Thoracic aorta (tissue), 2 donors: ENCODE measurements around the gene AP2A1. TPM values are rescaled to one million over a fixed set of nuclear protein-coding genes. Genes with fewer than 3 reads are reported as not detected.

Experiments used
- ATAC-seq: fragments of 150-250 bp; one replicate; pipeline ENCODE4 v1.8.0; 2017; ENCODE audit warnings: low read depth; ENCODE audit not compliant: insufficient number of reproducible peaks, low FRiP score
- DNase-seq: peaks from one replicate; pipeline ENCODE4 v3.0.0-alpha.2; 2020; ENCODE audit warnings: low spot score
- H3K27ac ChIP-seq, 2 donors: fragments of 200-600 bp; sonication (generic); 1 replicate in 1 of 2; 2 replicates in 1 of 2; pipeline ENCODE4 v1.5.1; 2016; ENCODE audit warnings: mild to moderate bottlenecking in 2 of 2, moderate library complexity in 2 of 2
- H3K27me3 ChIP-seq: fragments of 200-600 bp; sonication (generic); replicated peaks from 2 replicates; pipeline ENCODE4 v1.6.0; 2016; ENCODE audit warnings: mild to moderate bottlenecking; ENCODE audit not compliant: insufficient read depth
- H3K36me3 ChIP-seq: fragments of 200-600 bp; sonication (generic); one replicate; pipeline ENCODE4 v1.5.1; 2016
- H3K4me1 ChIP-seq, 2 donors: fragments of 200-600 bp; sonication (generic); 1 replicate in 1 of 2; 2 replicates in 1 of 2; pipeline versions ENCODE4 v1.5.1 to v1.6.0; 2016; ENCODE audit warnings: low read depth in 2 of 2, mild to moderate bottlenecking in 1 of 2; ENCODE audit not compliant: control insufficient read depth in 1 of 2
- H3K4me3 ChIP-seq: fragments of 200-600 bp; sonication (generic); 2 replicates; pipeline ENCODE4 v1.5.1; 2016; ENCODE audit warnings: mild to moderate bottlenecking
- H3K9me3 ChIP-seq: fragments of 200-600 bp; sonication (generic); 2 replicates; pipeline ENCODE4 v1.5.1; 2016
- CTCF ChIP-seq: fragments of 200-600 bp; sonication (generic); IDR thresholded peaks from one replicate; pipeline ENCODE4 v1.5.1; 2019; ENCODE audit warnings: antibody characterized with exemption
- total RNA-seq, 2 donors: library from RNA; depleted of rRNA; stranded (reverse); fragments of >200 nt; gene quantifications; one replicate each; pipeline versions ENCODE4 v1.1.0 to v1.2.3, GENCODE V29; 2016

AP2A1 gene
- total RNA-seq, 2 donors from 2014 or later = 81.1 to 89.7 TPM

GRCh38 chr19:49766007-49766929 is 533 bp upstream of the AP2A1 start:
- no peak for TF ChIP-seq CTCF
- H3K27ac ChIP-seq = peak overlapping the region; percentile 89 to 94
- H3K9me3 ChIP-seq = no peaks in the 10 kb centered on the region
- peak; percentile 98 for ATAC-seq
- H3K4me1 ChIP-seq = peaks cover 19 to 28% of the 10 kb centered on the region in 2 donors
- no peaks in the 10 kb centered on the region for H3K27me3 ChIP-seq
- DNase-seq = peak; percentile 99
- peak overlapping the region; percentile 92 for H3K4me3 ChIP-seq
- H3K36me3 ChIP-seq = no peaks in the 10 kb centered on the region

GRCh38 chr19:49767381-49767780 is 580 bp downstream of the AP2A1 start:
- ATAC-seq (no peak), DNase-seq (no peak)
- no peak for TF ChIP-seq CTCF
- peak overlapping the region; percentile 92 for H3K4me3 ChIP-seq
- peaks cover 19 to 28% of the 10 kb centered on the region in 2 donors for H3K4me1 ChIP-seq
- H3K36me3 ChIP-seq = no peaks in the 10 kb centered on the region
- H3K27ac ChIP-seq = peak overlapping the region; percentile 73 to 76
- H3K9me3 ChIP-seq = no peaks in the 10 kb centered on the region
- H3K27me3 ChIP-seq = no peaks in the 10 kb centered on the region

GRCh38 chr19:49767967-49768581 is 1.3 kb downstream of the AP2A1 start:
- ATAC-seq = no peak
- Histone ChIP-seq H3K4me3 (peak overlapping the region; percentile 92), H3K27me3 (no peaks in the 10 kb centered on the region), H3K27ac (no peak overlapping the region), H3K36me3 (no peaks in the 10 kb centered on the region), H3K4me1 (peaks cover 19 to 28% of the 10 kb centered on the region in 2 donors), H3K9me3 (no peaks in the 10 kb centered on the region)
- no peak for TF ChIP-seq CTCF
- no peak for DNase-seq

- Histone ChIP-seq H3K27ac (no peak overlapping the region), H3K9me3 (no peaks in the 10 kb centered on the region), H3K4me1 (peaks cover 18 to 26% of the 10 kb centered on the region in 2 donors), H3K36me3 (peaks cover 4% of the 10 kb centered on the region), H3K4me3 (no peak overlapping the region), H3K27me3 (no peaks in the 10 kb centered on the region)
- TF ChIP-seq CTCF = no peak
- ATAC-seq = no peak
- DNase-seq = no peak
Observed at GRCh38 chr19:49770529-49770928, 3.7 kb downstream of the AP2A1 start.

- no peak for ATAC-seq
- H3K4me1 ChIP-seq = peaks cover 13 to 21% of the 10 kb centered on the region in 2 donors
Observed at GRCh38 chr19:49771674-49772139, 4.9 kb downstream of the AP2A1 start.

More at GRCh38 chr19:49771674-49772139, 4.9 kb downstream of the AP2A1 start:
- TF ChIP-seq CTCF = no peak
- no peaks in the 10 kb centered on the region for H3K27me3 ChIP-seq
- no peak overlapping the region for H3K4me3 ChIP-seq
- peaks cover 9% of the 10 kb centered on the region for H3K36me3 ChIP-seq
- H3K9me3 ChIP-seq = no peaks in the 10 kb centered on the region
- no peak for DNase-seq
- H3K27ac ChIP-seq = no peak overlapping the region
